Testis (tissue), 5 donors: ENCODE results near the gene BLM. TPM values are rescaled to one million over a fixed set of nuclear protein-coding genes. Genes with fewer than 3 reads are reported as not detected.
"Not testable (repeated sequence)": the region's sequence is repeated elsewhere in the genome, so short reads cannot be mapped to it uniquely, and the experiment has no call there.

Source experiments
- DNase-seq: peaks from one replicate; pipeline ENCODE4 v3.0.0-alpha.2; 2019
- H3K27ac ChIP-seq, 2 donors: fragments of 200-600 bp; sonication (generic); one replicate each; pipeline ENCODE4 v1.5.1; 2019
- H3K27me3 ChIP-seq: fragments of 200-600 bp; sonication (generic); one replicate; pipeline ENCODE4 v1.5.1; 2019
- H3K36me3 ChIP-seq: fragments of 200-600 bp; sonication (generic); one replicate; pipeline ENCODE4 v1.5.1; 2017; ENCODE audit warnings: low read depth; ENCODE audit errors: missing control alignments
- H3K4me1 ChIP-seq: fragments of 200-600 bp; sonication (generic); one replicate; pipeline ENCODE4 v1.5.1; 2019
- H3K4me3 ChIP-seq, 2 donors: fragments of 200-600 bp; sonication (generic); one replicate each; pipeline ENCODE4 v1.5.1; 2017 to 2019
- H3K9me3 ChIP-seq: fragments of 200-600 bp; sonication (generic); one replicate; pipeline ENCODE4 v1.5.1; 2017
- POLR2A ChIP-seq: fragments of 450-650 bp; IDR thresholded peaks from one replicate; pipeline ENCODE4 v1.6.1; 2017; ENCODE audit warnings: antibody characterized with exemption, mild to moderate bottlenecking, moderate library complexity
- WGBS, 2 donors: methylation state at CpG; one replicate each; pipeline ENCODE4 v1.1.5; 2018; 5-methylcytosine and 5-hydroxymethylcytosine counted together
- intact Hi-C: fragments of 100-400 bp; cut with DNase I; formaldehyde crosslinking; loops from one replicate; pipeline ENCODE4 v1.15.1; 2023; ENCODE audit warnings: low total_unique reads
- long read RNA-seq, 2 donors: transcript quantifications; one replicate each; lab custom pipeline, GENCODE V29; 2026
- polyA plus RNA-seq: library from polyadenylated mRNA; stranded (reverse); fragments of 350-450 nt; fragmentation: Illumina TruSeq; extraction: RNeasy Lipid Tissue Mini Kit (QIAGEN cat#74804); gene quantifications from one replicate; pipeline ENCODE4 v1.2.3, GENCODE V29; 2014; ENCODE audit warnings: low read depth, low replicate concordance; ENCODE audit not compliant: insufficient read depth
- total RNA-seq, 2 donors: library from RNA; depleted of rRNA; stranded (reverse); fragments of >200 nt; gene quantifications; one replicate each; pipeline ENCODE4 v1.2.3, GENCODE V29; 2016
- TF ChIP-seq, protein P1 (sequence below), 3 experiments: fragments of 450-650 bp in 2 of 3; fragments of 200-600 bp in 1 of 3; sonication (generic) in 1 of 3; IDR thresholded peaks; one replicate each; pipeline ENCODE4 v1.5.1; 2016 to 2019; ENCODE audit warnings: antibody characterized with exemption in 3 of 3, mild to moderate bottlenecking in 2 of 3, moderate library complexity in 1 of 3

BLM gene
- total RNA-seq = 1 to 10 TPM; 5.9 to 6.7 TPM
- polyA plus RNA-seq = 5.8 TPM
- long read RNA-seq, donor 1 = 0 reads
- long read RNA-seq, donor 2 = 0 reads

DNA sequence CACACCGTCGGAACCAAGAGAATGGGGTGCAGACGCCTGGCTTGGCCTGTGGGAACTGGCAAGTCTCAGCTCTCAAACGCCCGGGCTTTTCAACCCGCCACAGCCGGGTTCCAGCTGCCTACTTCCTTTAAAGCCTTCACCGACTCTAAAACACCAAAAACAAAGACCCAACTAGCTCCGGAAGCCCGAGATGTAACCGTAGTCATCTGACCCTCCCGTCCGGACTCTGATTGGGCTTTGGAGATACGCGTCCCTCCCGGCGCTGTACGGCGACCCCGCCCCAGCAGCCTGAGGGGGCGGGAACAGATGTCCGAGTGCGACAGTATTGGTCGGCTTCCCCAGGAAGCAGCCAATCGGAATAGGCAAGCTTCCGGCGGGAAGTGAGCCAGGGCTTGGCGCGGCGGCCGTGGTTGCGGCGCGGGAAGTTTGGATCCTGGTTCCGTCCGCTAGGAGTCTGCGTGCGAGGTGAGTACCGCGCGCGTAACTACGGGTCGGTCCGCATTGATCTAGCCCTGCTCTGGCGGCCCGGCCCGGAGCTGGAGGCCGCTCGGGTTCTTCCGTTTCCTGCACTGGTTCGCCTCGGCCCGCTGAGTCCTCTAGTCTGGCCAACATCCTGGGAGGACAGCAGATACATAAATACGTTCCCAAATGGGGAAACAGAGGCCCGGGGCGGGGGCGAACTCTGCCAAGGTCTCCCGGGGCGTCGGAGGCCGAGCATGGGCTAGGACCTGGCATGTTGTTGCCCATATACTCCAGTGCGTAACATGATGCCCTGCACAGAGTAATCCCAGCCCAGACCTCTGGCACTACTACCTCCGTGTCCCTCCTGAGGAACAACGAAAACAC, at the start of gene BLM:
Gene BLM (plus strand): TSS at position 371 of the 846 bp plus-strand sequence. CDS start 30,047 bp downstream, outside the sequence.
- Histone ChIP-seq H3K36me3 (no peaks in the 10 kb centered on the region), H3K9me3 (no peaks in the 10 kb centered on the region), H3K27me3 (no peaks in the 10 kb centered on the region), H3K4me3 (peak within 1 kb of the TSS; percentile 66 to 70), H3K4me1 (no peaks in the 10 kb centered on the region), H3K27ac (peak within 1 kb of the TSS; percentile 73 to 78)
- peak; percentile 97 for DNase-seq
- WGBS, 2 donors = 0 to 1% methylated on average over 35 to 65 of the region's 65 CpGs
- intact Hi-C loops = no loop called here
- TF ChIP-seq POLR2A = no peak
- TF ChIP-seq, protein P1, sequence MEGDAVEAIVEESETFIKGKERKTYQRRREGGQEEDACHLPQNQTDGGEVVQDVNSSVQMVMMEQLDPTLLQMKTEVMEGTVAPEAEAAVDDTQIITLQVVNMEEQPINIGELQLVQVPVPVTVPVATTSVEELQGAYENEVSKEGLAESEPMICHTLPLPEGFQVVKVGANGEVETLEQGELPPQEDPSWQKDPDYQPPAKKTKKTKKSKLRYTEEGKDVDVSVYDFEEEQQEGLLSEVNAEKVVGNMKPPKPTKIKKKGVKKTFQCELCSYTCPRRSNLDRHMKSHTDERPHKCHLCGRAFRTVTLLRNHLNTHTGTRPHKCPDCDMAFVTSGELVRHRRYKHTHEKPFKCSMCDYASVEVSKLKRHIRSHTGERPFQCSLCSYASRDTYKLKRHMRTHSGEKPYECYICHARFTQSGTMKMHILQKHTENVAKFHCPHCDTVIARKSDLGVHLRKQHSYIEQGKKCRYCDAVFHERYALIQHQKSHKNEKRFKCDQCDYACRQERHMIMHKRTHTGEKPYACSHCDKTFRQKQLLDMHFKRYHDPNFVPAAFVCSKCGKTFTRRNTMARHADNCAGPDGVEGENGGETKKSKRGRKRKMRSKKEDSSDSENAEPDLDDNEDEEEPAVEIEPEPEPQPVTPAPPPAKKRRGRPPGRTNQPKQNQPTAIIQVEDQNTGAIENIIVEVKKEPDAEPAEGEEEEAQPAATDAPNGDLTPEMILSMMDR (IDR thresholded peaks at IDR 0.05) = peak; percentile 38 to 53 (median 51)

DNA sequence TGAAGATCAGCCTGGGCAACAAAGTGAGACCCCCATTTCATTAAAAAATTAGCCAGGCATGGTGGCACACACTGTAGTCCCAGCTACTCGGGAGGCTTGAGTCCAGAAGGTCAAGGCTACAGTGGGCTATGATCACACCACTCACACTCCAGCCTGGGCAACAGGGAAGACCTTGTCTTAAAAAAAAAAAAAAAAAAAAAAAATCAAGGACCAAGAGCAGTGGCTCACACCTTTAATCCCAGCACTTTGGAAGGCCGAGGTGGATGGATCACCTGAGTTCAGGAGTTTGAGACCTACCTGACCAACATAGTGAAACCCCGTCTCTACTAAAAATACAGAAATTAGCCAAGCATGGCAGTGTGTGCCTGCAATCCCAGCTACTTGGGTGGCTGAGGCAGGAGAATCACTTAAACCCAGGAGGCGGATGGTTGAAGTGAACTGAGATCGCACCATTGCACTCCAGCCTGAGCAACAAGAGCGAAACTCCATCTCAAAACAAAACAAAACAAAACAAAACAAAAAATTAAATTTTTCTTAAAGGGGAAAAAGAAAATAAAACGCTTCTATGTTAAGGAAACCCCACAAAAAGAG, 49.3 kb upstream of the BLM start:
- H3K4me1 ChIP-seq, DNase-seq, H3K27me3 ChIP-seq, H3K4me3 ChIP-seq, intact Hi-C loops, H3K27ac ChIP-seq, H3K9me3 ChIP-seq, H3K36me3 ChIP-seq: not testable (repeated sequence)
- WGBS, 2 donors = 85 to 87% methylated on average over 7 of the region's 7 CpGs

DNA sequence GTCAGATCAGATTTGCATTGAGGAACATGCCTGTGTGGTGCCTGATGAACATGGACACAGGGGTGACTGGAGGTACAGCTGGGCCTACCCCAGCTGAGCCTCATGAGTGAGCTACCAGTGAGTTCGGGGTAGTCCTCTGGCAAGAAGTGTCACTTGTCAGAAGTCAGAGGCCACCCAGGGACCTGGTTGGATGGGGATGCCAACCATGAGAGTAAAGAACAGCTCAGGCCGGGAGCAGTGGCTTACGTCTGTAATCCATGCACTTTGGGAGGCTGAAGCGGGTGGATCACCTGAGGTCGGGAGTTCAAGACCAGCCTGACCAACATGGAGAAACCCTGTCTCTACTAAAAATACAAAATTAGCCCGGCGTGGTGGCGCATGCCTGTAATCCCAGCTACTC, 46.5 kb upstream of the BLM start:
- H3K4me3 ChIP-seq, DNase-seq, H3K27me3 ChIP-seq, H3K36me3 ChIP-seq, H3K9me3 ChIP-seq, H3K4me1 ChIP-seq, H3K27ac ChIP-seq, intact Hi-C loops: not testable (repeated sequence)
- WGBS, 2 donors = 88 to 100% methylated on average over 7 to 8 of the region's 8 CpGs

DNA sequence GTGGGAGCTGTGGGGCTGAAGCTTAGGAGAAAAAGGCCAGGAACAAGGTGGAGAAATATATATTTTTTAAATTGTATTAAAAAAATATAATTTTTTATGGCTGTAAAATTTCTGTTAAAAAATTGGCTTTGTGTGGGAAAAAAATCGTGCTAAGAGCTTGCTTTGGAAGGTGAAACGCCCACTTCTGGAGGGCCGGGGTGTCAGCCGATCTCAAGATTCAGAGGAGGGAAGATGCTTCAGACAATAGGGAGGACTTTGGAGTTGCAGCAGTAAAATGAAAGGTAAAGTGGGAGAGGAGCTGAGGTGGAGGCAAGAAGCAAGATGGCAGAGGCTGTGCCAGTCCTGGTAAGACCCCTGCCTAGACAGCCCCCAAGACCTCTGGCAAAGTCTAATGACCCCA, 45.9 kb upstream of the BLM start:
- Histone ChIP-seq H3K4me3 (no peak overlapping the region), H3K9me3 (no peaks in the 10 kb centered on the region), H3K27me3 (no peaks in the 10 kb centered on the region), H3K27ac (no peak overlapping the region), H3K4me1 (no peaks in the 10 kb centered on the region), H3K36me3 (no peaks in the 10 kb centered on the region)
- intact Hi-C loops = no loop called here
- no peak for DNase-seq
- 90% methylated on average over 4 of the region's 4 CpGs for WGBS, 2 donors
- TF ChIP-seq, protein P1 (IDR thresholded peaks at IDR 0.05) = no peak
- no peak for TF ChIP-seq POLR2A

DNA sequence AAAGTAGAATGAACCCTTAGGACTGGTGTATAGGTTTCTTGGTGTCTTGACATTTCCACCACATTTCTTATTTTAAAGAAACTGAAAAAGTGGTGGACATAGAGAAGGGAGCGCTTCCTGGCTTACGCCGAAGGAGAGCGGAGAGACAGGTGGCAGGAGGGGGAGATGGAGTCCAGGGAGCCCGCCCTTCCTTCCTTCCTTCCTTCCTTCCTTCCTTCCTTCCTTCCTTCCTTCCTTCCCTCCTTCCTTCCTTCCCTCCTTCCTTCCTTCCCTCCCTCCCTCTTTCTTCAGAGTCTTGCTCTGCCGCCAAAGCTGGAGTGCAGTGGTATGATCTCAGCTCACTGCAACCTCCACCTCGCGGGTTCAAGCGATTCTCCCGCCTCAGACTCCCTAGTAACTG, 43.8 kb upstream of the BLM start:
- intact Hi-C loops, H3K4me1 ChIP-seq: not testable (repeated sequence)

DNA sequence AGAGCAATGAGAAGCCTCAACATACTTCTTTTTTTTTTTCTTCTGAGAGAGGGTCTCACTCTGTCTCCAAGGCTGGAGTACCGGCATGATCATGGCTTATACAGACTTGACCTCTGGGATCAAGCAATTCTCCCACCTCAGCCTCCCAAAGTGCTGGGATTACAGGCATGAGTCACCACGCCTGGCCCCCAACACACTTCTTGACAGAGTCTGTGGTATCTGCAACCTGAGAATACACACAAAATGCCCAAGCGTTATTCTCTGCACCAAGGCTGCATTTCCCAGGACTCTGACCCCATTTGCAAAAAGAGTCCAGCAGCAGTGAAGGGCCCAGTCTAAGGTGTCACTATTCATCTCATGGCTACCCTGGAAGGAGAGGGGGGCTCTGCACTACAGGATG, 42.7 kb upstream of the BLM start:
- TF ChIP-seq POLR2A = no peak
- TF ChIP-seq, protein P1 (IDR thresholded peaks at IDR 0.05) = no peak
- WGBS, 2 donors = 95 to 96% methylated on average over 3 of the region's 3 CpGs
- Histone ChIP-seq H3K9me3 (no peaks in the 10 kb centered on the region), H3K27ac (no peak overlapping the region), H3K27me3 (no peaks in the 10 kb centered on the region), H3K4me3 (no peak overlapping the region), H3K4me1 (no peaks in the 10 kb centered on the region), H3K36me3 (no peaks in the 10 kb centered on the region)
- intact Hi-C loops = no loop called here
- no peak for DNase-seq

More for the DNA sequence above, 43.8 kb upstream of the BLM start:
- 88 to 95% methylated on average over 10 of the region's 10 CpGs for WGBS, 2 donors
- DNase-seq, H3K27ac ChIP-seq, H3K4me3 ChIP-seq, H3K36me3 ChIP-seq, H3K9me3 ChIP-seq, H3K27me3 ChIP-seq: not testable (repeated sequence)
